Measurements from ENCODE around the gene TUBG1.
"Not testable (repeated sequence)": the region's sequence is repeated elsewhere in the genome, so short reads cannot be mapped to it uniquely, and the experiment has no call there.

The TUBG1 gene

GRCh38 chr17:42623732-42624596 is 14.5 kb downstream of the TUBG1 start:
- no peak for DNase-seq (ENCODE audit: low read depth)

GRCh38 chr17:42627032-42627764 is 17.7 kb downstream of the TUBG1 start:
- not testable (repeated sequence) for DNase-seq (ENCODE audit: low read depth)

GRCh38 chr17:42629411-42630009 is 20.0 kb downstream of the TUBG1 start:
- DNase-seq (ENCODE audit: low read depth): no peak

- DNase-seq (ENCODE audit: low read depth): no peak
Measured at GRCh38 chr17:42632949-42633444, 23.5 kb downstream of the TUBG1 start.

GRCh38 chr17:42639525-42640113 is 30.1 kb downstream of the TUBG1 start:
- DNase-seq (ENCODE audit: low read depth): no peak

GRCh38 chr17:42640121-42640520 is 30.6 kb downstream of the TUBG1 start:
- no peak for DNase-seq (ENCODE audit: low read depth)

GRCh38 chr17:42642336-42642735 is 32.9 kb downstream of the TUBG1 start:
- no peak for DNase-seq (ENCODE audit: low read depth)

- no peak for DNase-seq (ENCODE audit: low read depth)
Measured at GRCh38 chr17:42647778-42648177, 38.3 kb downstream of the TUBG1 start.

- DNase-seq (ENCODE audit: low read depth): no peak
Measured at GRCh38 chr17:42651392-42651791, 41.9 kb downstream of the TUBG1 start.

- peak; percentile 79 for DNase-seq (ENCODE audit: low read depth)
Measured at GRCh38 chr17:42653179-42654124, 44.0 kb downstream of the TUBG1 start.

- DNase-seq (ENCODE audit: low read depth): no peak
Measured at GRCh38 chr17:42655528-42655927, 46.0 kb downstream of the TUBG1 start.

GRCh38 chr17:42657824-42658588 is 48.5 kb downstream of the TUBG1 start:
- no peak for DNase-seq (ENCODE audit: low read depth)

- peak; percentile 85 for DNase-seq (ENCODE audit: low read depth)
Measured at GRCh38 chr17:42659079-42659931, 49.8 kb downstream of the TUBG1 start, which contains the start of gene TUBG2. Gene TUBG2, plus strand, starts transcription at chr17:42659284. Its CDS starts 220 bp downstream, at chr17:42659504.

- not testable (repeated sequence) for DNase-seq (ENCODE audit: low read depth)
Measured at GRCh38 chr17:42659932-42660274, 50.4 kb downstream of the TUBG1 start.

- no peak for DNase-seq (ENCODE audit: low read depth)
Measured at GRCh38 chr17:42660692-42661345, 51.3 kb downstream of the TUBG1 start.
